Measurements from ENCODE around the gene IQSEC1. TPM values are rescaled to one million over a fixed set of nuclear protein-coding genes. Genes with fewer than 3 reads are reported as not detected.

The IQSEC1 gene
- total RNA-seq, 1 donor from 2014 or later: 29.5 TPM

- H3K4me3 Mint-ChIP-seq (ENCODE audit: unreplicated experiment): no peak overlapping the region
- no peaks in the 10 kb centered on the region for H3K36me3 ChIP-seq (ENCODE audit: insufficient read depth, low read length)
- H3K36me3 Mint-ChIP-seq (ENCODE audit: low read depth, unreplicated experiment): peaks cover 3% of the 10 kb centered on the region
- no peaks in the 10 kb centered on the region for H3K9me3 ChIP-seq (ENCODE audit: insufficient read depth, low read depth, low read length)
- peaks cover 8% of the 10 kb centered on the region for H3K4me1 Mint-ChIP-seq (ENCODE audit: low read depth, unreplicated experiment)
- DNase-seq (ENCODE audit: low read depth) (no peak), FAIRE-seq (no peak)
- peaks cover 4% of the 10 kb centered on the region for H3K4me1 ChIP-seq (ENCODE audit: insufficient read depth, low read length)
- no peak overlapping the region for H3K27ac Mint-ChIP-seq (ENCODE audit: unreplicated experiment)
- no peak overlapping the region for H3K4me3 ChIP-seq (ENCODE audit: insufficient read depth, low read depth, low read length)
- no peak overlapping the region for H2AFZ ChIP-seq (ENCODE audit: low read depth, low read length)
- no peak overlapping the region for H3K9ac ChIP-seq (ENCODE audit: low read length)
- no peaks in the 10 kb centered on the region for H3K9me3 Mint-ChIP-seq (ENCODE audit: unreplicated experiment)
- H3K79me2 ChIP-seq (ENCODE audit: insufficient read depth, low read length): no peaks in the 10 kb centered on the region
- no peak overlapping the region for H3K4me2 ChIP-seq (ENCODE audit: low read length)
- TF ChIP-seq EZH2 (IDR thresholded peaks at IDR 0.05; ENCODE audit: insufficient read depth, low read length): no peak
- TF ChIP-seq, protein P1, sequence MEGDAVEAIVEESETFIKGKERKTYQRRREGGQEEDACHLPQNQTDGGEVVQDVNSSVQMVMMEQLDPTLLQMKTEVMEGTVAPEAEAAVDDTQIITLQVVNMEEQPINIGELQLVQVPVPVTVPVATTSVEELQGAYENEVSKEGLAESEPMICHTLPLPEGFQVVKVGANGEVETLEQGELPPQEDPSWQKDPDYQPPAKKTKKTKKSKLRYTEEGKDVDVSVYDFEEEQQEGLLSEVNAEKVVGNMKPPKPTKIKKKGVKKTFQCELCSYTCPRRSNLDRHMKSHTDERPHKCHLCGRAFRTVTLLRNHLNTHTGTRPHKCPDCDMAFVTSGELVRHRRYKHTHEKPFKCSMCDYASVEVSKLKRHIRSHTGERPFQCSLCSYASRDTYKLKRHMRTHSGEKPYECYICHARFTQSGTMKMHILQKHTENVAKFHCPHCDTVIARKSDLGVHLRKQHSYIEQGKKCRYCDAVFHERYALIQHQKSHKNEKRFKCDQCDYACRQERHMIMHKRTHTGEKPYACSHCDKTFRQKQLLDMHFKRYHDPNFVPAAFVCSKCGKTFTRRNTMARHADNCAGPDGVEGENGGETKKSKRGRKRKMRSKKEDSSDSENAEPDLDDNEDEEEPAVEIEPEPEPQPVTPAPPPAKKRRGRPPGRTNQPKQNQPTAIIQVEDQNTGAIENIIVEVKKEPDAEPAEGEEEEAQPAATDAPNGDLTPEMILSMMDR (IDR thresholded peaks at IDR 0.05; ENCODE audit: insufficient read depth, low read depth, low read length): no peak
- peaks cover 40% of the 10 kb centered on the region for H3K27me3 ChIP-seq (ENCODE audit: insufficient read depth, low read length)
- H4K20me1 ChIP-seq (ENCODE audit: insufficient read depth, low read length): no peaks in the 10 kb centered on the region
- no peak overlapping the region for H3K27ac ChIP-seq (ENCODE audit: low read depth, low read length)
- peaks cover 22% of the 10 kb centered on the region for H3K27me3 Mint-ChIP-seq (ENCODE audit: low read depth, unreplicated experiment)
Observed at GRCh38 chr3:13037458-13038117, 35.6 kb downstream of the IQSEC1 start.

GRCh38 chr3:13034861-13035260 is 38.4 kb downstream of the IQSEC1 start:
- Histone ChIP-seq H3K27me3 (ENCODE audit: insufficient read depth, low read length) (peaks cover 22% of the 10 kb centered on the region), H3K9me3 (ENCODE audit: insufficient read depth, low read depth, low read length) (no peaks in the 10 kb centered on the region), H3K4me1 (ENCODE audit: insufficient read depth, low read length) (peaks cover 2% of the 10 kb centered on the region), H2AFZ (ENCODE audit: low read depth, low read length) (no peak overlapping the region), H3K4me3 (ENCODE audit: insufficient read depth, low read depth, low read length) (no peak overlapping the region), H3K27ac (ENCODE audit: low read depth, low read length) (no peak overlapping the region), H3K9ac (ENCODE audit: low read length) (no peak overlapping the region), H3K4me2 (ENCODE audit: low read length) (no peak overlapping the region), H4K20me1 (ENCODE audit: insufficient read depth, low read length) (no peaks in the 10 kb centered on the region), H3K36me3 (ENCODE audit: insufficient read depth, low read length) (no peaks in the 10 kb centered on the region), H3K79me2 (ENCODE audit: insufficient read depth, low read length) (no peaks in the 10 kb centered on the region)
- FAIRE-seq (no peak), DNase-seq (ENCODE audit: low read depth) (no peak)
- Mint-ChIP-seq H3K9me3 (ENCODE audit: unreplicated experiment) (no peaks in the 10 kb centered on the region), H3K27ac (ENCODE audit: unreplicated experiment) (no peak overlapping the region), H3K4me1 (ENCODE audit: low read depth, unreplicated experiment) (no peaks in the 10 kb centered on the region), H3K36me3 (ENCODE audit: low read depth, unreplicated experiment) (peaks cover 3% of the 10 kb centered on the region), H3K4me3 (ENCODE audit: unreplicated experiment) (no peak overlapping the region), H3K27me3 (ENCODE audit: low read depth, unreplicated experiment) (peaks cover 24% of the 10 kb centered on the region)
- TF ChIP-seq EZH2 (IDR thresholded peaks at IDR 0.05; ENCODE audit: insufficient read depth, low read length): no peak
- TF ChIP-seq, protein P1 (IDR thresholded peaks at IDR 0.05; ENCODE audit: insufficient read depth, low read depth, low read length): no peak

DNA sequence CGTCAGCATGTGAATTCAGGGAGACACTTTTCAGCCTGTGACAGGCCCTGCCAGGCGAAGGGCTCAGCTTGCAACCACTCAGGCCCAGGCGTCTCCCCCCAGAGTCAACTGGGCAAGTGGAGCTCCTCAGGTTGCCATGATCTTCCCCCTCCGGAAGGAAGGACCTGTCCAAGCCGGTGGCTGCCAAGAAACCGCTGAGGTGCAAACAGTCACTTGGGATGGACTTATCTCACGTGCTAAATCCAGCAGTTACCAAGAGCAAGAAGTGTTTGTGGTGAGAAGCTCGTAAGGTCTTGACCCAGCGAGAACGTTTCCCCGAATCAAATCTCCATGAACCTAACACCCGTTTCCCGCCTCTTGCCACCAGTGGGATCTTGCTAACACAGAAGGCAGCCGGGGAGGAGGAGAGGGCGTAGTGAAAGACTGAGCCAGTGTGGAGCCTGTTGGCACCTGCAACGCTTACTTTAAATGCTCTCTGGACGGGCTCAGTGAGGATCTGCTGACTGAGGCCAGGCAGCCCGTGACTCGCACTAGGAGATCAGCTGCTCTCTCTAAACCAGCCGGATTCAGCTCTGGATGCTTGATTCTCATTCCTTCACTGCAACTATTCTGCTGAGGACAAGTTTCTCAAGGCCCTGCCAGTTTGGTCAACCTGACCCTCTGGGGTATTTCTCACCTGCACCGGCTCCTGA is 39.0 kb downstream of the IQSEC1 start:
- no peaks in the 10 kb centered on the region for H3K4me1 ChIP-seq (ENCODE audit: insufficient read depth, low read length)
- H3K36me3 Mint-ChIP-seq (ENCODE audit: low read depth, unreplicated experiment): peaks cover 3% of the 10 kb centered on the region
- no peak overlapping the region for H2AFZ ChIP-seq (ENCODE audit: low read depth, low read length)
- no peaks in the 10 kb centered on the region for H3K9me3 Mint-ChIP-seq (ENCODE audit: unreplicated experiment)
- no peaks in the 10 kb centered on the region for H3K79me2 ChIP-seq (ENCODE audit: insufficient read depth, low read length)
- H3K9me3 ChIP-seq (ENCODE audit: insufficient read depth, low read depth, low read length): no peaks in the 10 kb centered on the region
- no peak overlapping the region for H3K27ac Mint-ChIP-seq (ENCODE audit: unreplicated experiment)
- no peaks in the 10 kb centered on the region for H3K4me1 Mint-ChIP-seq (ENCODE audit: low read depth, unreplicated experiment)
- H3K27me3 ChIP-seq (ENCODE audit: insufficient read depth, low read length): peaks cover 16% of the 10 kb centered on the region
- peaks cover 29% of the 10 kb centered on the region for H3K27me3 Mint-ChIP-seq (ENCODE audit: low read depth, unreplicated experiment)
- no peaks in the 10 kb centered on the region for H3K36me3 ChIP-seq (ENCODE audit: insufficient read depth, low read length)
- FAIRE-seq (no peak), DNase-seq (ENCODE audit: low read depth) (no peak)
- no peak overlapping the region for H3K4me3 ChIP-seq (ENCODE audit: insufficient read depth, low read depth, low read length)
- H3K9ac ChIP-seq (ENCODE audit: low read length): no peak overlapping the region
- H3K4me3 Mint-ChIP-seq (ENCODE audit: unreplicated experiment): no peak overlapping the region
- TF ChIP-seq, protein P1 (IDR thresholded peaks at IDR 0.05; ENCODE audit: insufficient read depth, low read depth, low read length): no peak
- no peak for TF ChIP-seq EZH2 (IDR thresholded peaks at IDR 0.05; ENCODE audit: insufficient read depth, low read length)
- H4K20me1 ChIP-seq (ENCODE audit: insufficient read depth, low read length): no peaks in the 10 kb centered on the region
- H3K4me2 ChIP-seq (ENCODE audit: low read length): no peak overlapping the region
- no peak overlapping the region for H3K27ac ChIP-seq (ENCODE audit: low read depth, low read length)
